Keratinocyte (primary cell): Measurements from ENCODE around the gene PLA2G12B. TPM values are rescaled to one million over a fixed set of nuclear protein-coding genes. Genes with fewer than 3 reads are reported as not detected.

Source experiments
- DNase-seq: peaks from one replicate; pipeline ENCODE4 v3.0.0-alpha.2; 2011; ENCODE audit warnings: low read depth, missing footprints, low spot score
- FAIRE-seq: peaks from 2 replicates; lab custom pipeline; 2011; peaks lifted over from hg19 to GRCh38; lab: Jason Lieb, UNC
- H2AFZ ChIP-seq: 2 replicates; pipeline ENCODE4 v1.6.0; 2012; ENCODE audit warnings: low read length, control low read depth, inconsistent platforms; ENCODE audit not compliant: control insufficient read depth
- H3K27ac ChIP-seq: 2 replicates; pipeline ENCODE4 v1.5.1; 2011; ENCODE audit warnings: low read length; ENCODE audit not compliant: control insufficient read depth, insufficient read depth
- H3K27me3 ChIP-seq: 3 replicates; pipeline ENCODE4 v1.6.0; 2011; ENCODE audit warnings: low read length; ENCODE audit not compliant: control insufficient read depth, insufficient read depth; ENCODE audit errors: extremely low read depth
- H3K36me3 ChIP-seq, 2 experiments: 2 replicates in 1 of 2; 3 replicates in 1 of 2; pipeline ENCODE4 v1.5.1; 2011; ENCODE audit warnings: low read length in 2 of 2, mild to moderate bottlenecking in 1 of 2; ENCODE audit not compliant: control insufficient read depth in 2 of 2, insufficient read depth in 2 of 2; ENCODE audit errors: extremely low read depth in 1 of 2
- H3K4me1 ChIP-seq: 3 replicates; pipeline ENCODE4 v1.5.1; 2011; ENCODE audit warnings: low read length; ENCODE audit not compliant: control insufficient read depth, insufficient read depth; ENCODE audit errors: extremely low read depth
- H3K4me2 ChIP-seq: 3 replicates; pipeline ENCODE4 v1.6.0; 2011; ENCODE audit warnings: low read depth, low read length; ENCODE audit not compliant: control insufficient read depth, insufficient read depth; ENCODE audit errors: extremely low read depth
- H3K4me3 ChIP-seq, 3 experiments: fragments of 200-600 bp in 1 of 3; sonication (generic) in 1 of 3; 2 replicates in 2 of 3; 3 replicates in 1 of 3; pipeline ENCODE4 v1.5.1; 2011 to 2016; ENCODE audit warnings: low read length in 3 of 3, mild to moderate bottlenecking in 3 of 3, control low read depth in 2 of 3, inconsistent platforms in 1 of 3, low read depth in 1 of 3, mixed read lengths in 1 of 3, mixed run types in 1 of 3, moderate library complexity in 1 of 3; ENCODE audit not compliant: control insufficient read depth in 2 of 3, insufficient read depth in 2 of 3; ENCODE audit errors: extremely low read depth in 1 of 3
- H3K79me2 ChIP-seq: 2 replicates; pipeline ENCODE4 v1.6.0; 2012; ENCODE audit warnings: low read length; ENCODE audit not compliant: control insufficient read depth, insufficient read depth
- H3K9ac ChIP-seq: 3 replicates; pipeline ENCODE4 v1.6.0; 2011; ENCODE audit warnings: low read length; ENCODE audit not compliant: control insufficient read depth, insufficient read depth; ENCODE audit errors: extremely low read depth
- H3K9me1 ChIP-seq: 3 replicates; pipeline ENCODE4 v1.6.0; 2011; ENCODE audit warnings: low read length; ENCODE audit not compliant: control insufficient read depth, insufficient read depth; ENCODE audit errors: extremely low read depth
- H3K9me3 ChIP-seq: 2 replicates; pipeline ENCODE4 v1.5.1; 2012; ENCODE audit warnings: low read depth, low read length; ENCODE audit not compliant: control insufficient read depth
- H4K20me1 ChIP-seq: 3 replicates; pipeline ENCODE4 v1.6.0; 2011; ENCODE audit warnings: low read length; ENCODE audit not compliant: control insufficient read depth, insufficient read depth; ENCODE audit errors: extremely low read depth
- CTCF ChIP-seq, 3 experiments: IDR thresholded peaks in 1 of 3; conservative IDR thresholded peaks in 1 of 3; optimal IDR thresholded peaks in 1 of 3; 2 replicates in 2 of 3; 3 replicates in 1 of 3; pipeline versions ENCODE3 to v1.5.1; 2011; ENCODE audit warnings: low read length in 3 of 3, mild to moderate bottlenecking in 3 of 3, moderate library complexity in 2 of 3, control low read depth in 1 of 3, inconsistent platforms in 1 of 3; ENCODE audit not compliant: insufficient read depth in 2 of 3; ENCODE audit errors: extremely low read depth in 1 of 3
- EZH2 ChIP-seq: IDR thresholded peaks from one replicate; pipeline ENCODE4 v1.6.1; 2012; ENCODE audit warnings: inconsistent platforms, mild to moderate bottlenecking, low read length, moderate library complexity
- dilution Hi-C: fragments of 300-500 bp; cut with MboI; formaldehyde crosslinking; loops from one replicate; pipeline ENCODE4 v1.7.0; 2020; ENCODE audit warnings: low sequenced_read_pairs; ENCODE audit not compliant: extremely low pct_ligation_motif_present
- polyA plus RNA-seq, 5 experiments: library from polyadenylated mRNA; depleted of rRNA in 3 of 5; stranded (reverse) in 3 of 5; stranded (forward) in 1 of 5; unstranded in 1 of 5; fragments of >200 nt; gene quantifications; 1 replicate in 1 of 5; 2 replicates in 3 of 5; 3 replicates in 1 of 5; pipeline versions ENCODE4 v1.2.1 to v1.2.3, GENCODE V29; 2011 to 2012; ENCODE audit warnings: missing spikeins in 2 of 5, low read depth in 1 of 5, low replicate concordance in 1 of 5

Gene PLA2G12B
- polyA plus RNA-seq, 1 donor (not counting 4 experiments of a cell fraction or from before 2014, with no cell fraction given): not detected

- dilution Hi-C loops: no loop called here
- FAIRE-seq: no peak
Measured at GRCh38 chr10:72928798-72929197, 25.8 kb downstream of the PLA2G12B start.

GRCh38 chr10:72927485-72927884 is 27.1 kb downstream of the PLA2G12B start:
- Histone ChIP-seq H3K4me1 (no peaks in the 10 kb centered on the region), H4K20me1 (no peaks in the 10 kb centered on the region), H3K9me1 (no peaks in the 10 kb centered on the region), H3K4me2 (no peak overlapping the region), H3K27me3 (no peaks in the 10 kb centered on the region), H3K36me3 (peaks cover 0 to 1% of the 10 kb centered on the region in 2 experiments), H3K4me3 (no peak overlapping the region), H3K27ac (no peak overlapping the region), H3K9me3 (no peaks in the 10 kb centered on the region), H3K9ac (no peak overlapping the region), H3K79me2 (no peaks in the 10 kb centered on the region), H2AFZ (no peak overlapping the region)
- no peak for FAIRE-seq
- TF ChIP-seq CTCF (optimal IDR thresholded peaks at IDR 0.05 in 1 of 3, IDR thresholded peaks at IDR 0.05 in 1 of 3, conservative IDR thresholded peaks at IDR 0.05 in 1 of 3; ENCODE audit: extremely low read depth in 1 of 3, insufficient read depth in 2 of 3, low read length in 3 of 3): no peak
- TF ChIP-seq EZH2: no peak
- DNase-seq: no peak
- dilution Hi-C loops: no loop called here

More at GRCh38 chr10:72928798-72929197, 25.8 kb downstream of the PLA2G12B start:
- DNase-seq: no peak
- H2AFZ ChIP-seq: no peak overlapping the region
- H3K27ac ChIP-seq: no peak overlapping the region
- H3K36me3 ChIP-seq: peaks cover 0 to 1% of the 10 kb centered on the region in 2 experiments
- H3K79me2 ChIP-seq: no peaks in the 10 kb centered on the region
- no peak overlapping the region for H3K9ac ChIP-seq
- no peak overlapping the region for H3K4me2 ChIP-seq
- no peaks in the 10 kb centered on the region for H3K4me1 ChIP-seq
- H3K9me3 ChIP-seq: no peaks in the 10 kb centered on the region
- no peak overlapping the region for H3K4me3 ChIP-seq
- TF ChIP-seq EZH2: no peak
- TF ChIP-seq CTCF (optimal IDR thresholded peaks at IDR 0.05 in 1 of 3, IDR thresholded peaks at IDR 0.05 in 1 of 3, conservative IDR thresholded peaks at IDR 0.05 in 1 of 3; ENCODE audit: extremely low read depth in 1 of 3, insufficient read depth in 2 of 3, low read length in 3 of 3): no peak
- no peaks in the 10 kb centered on the region for H3K27me3 ChIP-seq
- H4K20me1 ChIP-seq: no peaks in the 10 kb centered on the region
- no peaks in the 10 kb centered on the region for H3K9me1 ChIP-seq
